ENCODE results near the gene ZNF780B.

Gene ZNF780B

GRCh38 chr19:39982883-39983282 is 73.1 kb downstream of the ZNF780B start:
- no peak for DNase-seq (ENCODE audit: low spot score)

Measured in globus pallidus (tissue), 1 donor.